ENCODE data around the gene RAB11FIP2.

- TF ChIP-seq CTCF (IDR thresholded peaks at IDR 0.05; ENCODE audit: control extremely low read depth in 1 of 3, insufficient read depth in 1 of 3, low read depth in 1 of 3, low read length in 3 of 3) (peak in 1 of 3 experiments; percentile 8; a peak in 1 of 4 replicates), TBP (IDR thresholded peaks at IDR 0.05; ENCODE audit: low read depth, low read length) (no peak), MAFK (IDR thresholded peaks at IDR 0.05; ENCODE audit: low read depth, low read length) (no peak), EP300 (IDR thresholded peaks at IDR 0.05; ENCODE audit: borderline replicate concordance in 1 of 2, low read depth in 2 of 2, low read length in 2 of 2) (no peak), CREB1 (IDR thresholded peaks at IDR 0.05) (no peak)
Observed at GRCh38 chr10:118020365-118020764, 26.4 kb downstream of the RAB11FIP2 start.
